ENCODE results near the gene CST5. TPM values are rescaled to one million over a fixed set of nuclear protein-coding genes. Genes with fewer than 3 reads are reported as not detected.
"Not testable (repeated sequence)": the region's sequence is repeated elsewhere in the genome, so short reads cannot be mapped to it uniquely, and the experiment has no call there.

CST5 gene
- polyA plus RNA-seq, 4 donors, result 0.27 to 0.52 (median 0.32) TPM; not detected in 1

DNA sequence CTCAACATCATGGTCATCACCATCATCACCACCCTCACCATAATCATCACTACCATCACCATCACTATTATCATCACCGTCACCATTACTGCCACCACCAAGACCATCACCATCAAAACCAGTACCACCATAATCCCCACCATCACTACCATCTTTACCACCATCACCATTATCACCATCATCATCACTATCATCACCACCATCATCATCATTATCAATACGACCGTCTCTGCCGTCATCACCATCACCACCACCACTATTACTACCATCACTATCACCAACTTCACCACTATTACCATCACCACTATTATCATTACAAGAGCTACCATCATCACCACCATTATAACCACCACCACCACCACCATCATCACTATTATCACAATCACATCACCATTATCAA lies 11.3 kb upstream of the CST5 start:
- DNase-seq (ENCODE audit: low read depth in 4 of 4, low spot score in 3 of 4), result not testable (repeated sequence)

DNA sequence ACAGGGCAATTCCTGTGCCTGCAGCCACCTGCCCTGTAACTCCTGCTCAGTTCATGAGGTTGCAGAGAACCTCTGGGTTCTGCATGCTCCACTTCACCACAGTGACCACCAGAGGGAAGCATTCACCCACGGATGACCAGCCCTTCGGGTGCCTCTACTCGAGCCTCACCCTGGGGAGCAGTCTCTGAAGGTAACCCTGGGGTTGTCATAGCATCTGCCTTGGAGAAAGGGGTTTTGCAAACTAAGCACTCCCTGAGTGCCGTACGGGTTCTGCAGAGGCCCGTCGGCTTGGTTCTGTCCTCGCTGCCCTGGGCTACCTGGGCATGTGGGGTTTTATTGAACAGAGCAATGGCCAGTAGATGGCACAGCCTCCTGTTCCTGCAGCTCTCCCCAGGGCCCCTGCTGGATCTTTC lies 10.2 kb upstream of the CST5 start:
- peak in 2 of 4 donors; percentile 22 to 40 for DNase-seq (ENCODE audit: low read depth in 4 of 4, low spot score in 3 of 4)

DNA sequence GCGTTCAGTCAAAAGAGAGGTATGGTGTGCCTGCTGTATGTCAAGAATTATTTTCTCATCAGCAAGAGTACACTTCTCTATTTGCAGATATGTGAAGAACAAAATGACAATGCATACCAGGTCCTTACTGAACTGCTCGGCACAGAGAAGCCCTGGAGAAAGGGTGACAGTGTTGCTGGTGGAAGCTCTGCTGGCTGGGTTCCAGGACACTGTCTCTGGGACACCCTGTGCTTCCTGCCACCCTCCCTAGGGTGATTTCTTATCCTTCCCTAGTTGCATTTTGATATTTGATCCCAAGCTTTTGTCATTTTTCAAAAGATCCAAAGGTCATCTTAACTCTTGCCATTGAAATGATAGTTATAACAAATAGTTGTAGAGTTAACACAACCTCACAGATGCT lies 8.3 kb upstream of the CST5 start:
- DNase-seq (ENCODE audit: low read depth in 4 of 4, low spot score in 3 of 4), result no peak

DNA sequence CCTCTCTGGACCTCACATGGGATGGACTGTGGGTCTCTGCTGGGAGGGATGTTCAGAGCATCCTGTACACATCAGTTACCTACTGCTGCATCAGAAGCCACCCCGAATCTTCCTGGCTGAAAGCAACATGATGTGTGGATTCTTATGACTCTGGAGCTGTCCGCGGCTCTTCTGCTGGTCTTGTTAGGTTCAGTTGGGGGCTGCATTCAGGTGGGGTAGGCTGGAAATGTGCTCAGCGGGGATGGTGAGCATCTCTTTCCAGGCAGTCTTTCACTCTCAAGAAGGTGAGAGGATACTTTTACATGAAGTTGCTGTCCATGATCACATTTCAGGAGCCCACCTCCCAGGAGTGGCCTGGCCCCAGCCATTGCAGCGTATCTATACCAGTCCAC lies 5.2 kb upstream of the CST5 start:
- DNase-seq (ENCODE audit: low read depth in 4 of 4, low spot score in 3 of 4), result no peak

DNA sequence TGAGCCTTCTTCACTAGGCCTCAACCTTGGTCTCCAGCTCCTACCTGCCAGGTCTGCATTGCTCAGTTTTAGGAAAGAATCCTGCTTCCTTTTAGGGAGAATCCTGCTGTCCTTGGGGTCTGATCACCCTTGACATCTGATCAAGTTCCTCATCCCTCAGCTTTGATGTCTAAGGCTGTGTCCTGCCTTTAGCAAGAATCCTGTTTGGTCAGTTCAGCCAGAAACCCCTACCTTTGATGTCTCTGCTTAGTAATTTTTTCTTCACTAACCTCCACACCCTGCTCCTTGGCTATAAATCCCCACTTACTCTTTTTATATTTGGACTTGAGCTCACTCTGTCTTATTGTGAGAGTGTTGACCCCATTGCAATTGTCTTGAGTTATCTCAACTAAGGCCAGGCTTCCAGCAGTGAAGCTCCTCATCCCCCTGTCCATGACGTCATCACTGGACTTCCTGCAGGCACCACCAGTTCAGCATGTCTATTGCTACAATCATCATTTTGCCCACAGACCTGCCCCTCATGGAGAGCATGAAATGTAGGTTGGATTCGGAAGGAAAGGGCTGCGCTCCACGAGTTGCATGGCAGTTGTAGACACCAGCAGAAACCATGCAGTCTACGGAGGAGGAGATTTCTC lies 4.7 kb upstream of the CST5 start:
- no peak for DNase-seq (ENCODE audit: low read depth in 4 of 4, low spot score in 3 of 4)

DNA sequence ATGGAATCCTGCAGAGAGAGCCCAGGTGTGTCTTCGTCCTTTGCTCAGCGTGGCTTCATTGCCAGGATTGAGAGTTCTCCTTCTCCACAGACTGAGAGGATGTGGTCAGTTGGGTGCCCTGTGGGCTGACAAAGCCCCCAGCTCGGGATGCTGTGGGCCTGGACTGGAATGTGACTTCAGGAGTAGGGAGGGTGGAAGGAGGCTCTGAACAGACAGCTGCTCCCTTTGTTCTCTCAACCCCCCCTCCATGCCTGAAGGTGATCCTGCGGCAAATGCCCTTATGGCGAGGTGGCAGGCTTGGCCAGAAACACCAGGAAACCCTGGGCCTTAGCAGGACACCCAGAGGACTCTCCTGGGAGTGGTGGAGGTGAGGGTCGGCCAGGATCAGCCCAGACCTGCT lies 1.8 kb upstream of the CST5 start:
- no peak for DNase-seq (ENCODE audit: low read depth in 4 of 4, low spot score in 3 of 4)

DNA sequence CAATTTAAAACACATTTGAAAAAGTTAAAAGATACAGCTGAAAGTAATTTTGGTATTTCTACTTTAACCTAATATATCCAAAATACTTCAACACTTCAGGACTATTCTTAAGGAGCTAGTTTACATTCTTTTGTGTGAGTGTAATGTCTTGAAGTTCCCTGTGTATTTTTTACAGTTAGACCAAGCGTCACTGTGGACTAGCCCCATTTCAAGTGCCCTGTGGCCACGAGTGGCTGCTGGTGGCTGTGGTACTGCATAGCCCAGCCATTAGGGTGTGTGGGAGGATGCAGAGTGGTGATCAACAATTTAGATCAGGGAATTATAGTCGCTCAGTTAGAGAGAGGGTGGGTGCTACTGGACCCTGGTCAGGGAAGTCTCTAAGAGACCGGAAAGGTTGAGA lies 869 bp upstream of the CST5 start:
- no peak for DNase-seq (ENCODE audit: low read depth in 4 of 4, low spot score in 3 of 4)

DNA sequence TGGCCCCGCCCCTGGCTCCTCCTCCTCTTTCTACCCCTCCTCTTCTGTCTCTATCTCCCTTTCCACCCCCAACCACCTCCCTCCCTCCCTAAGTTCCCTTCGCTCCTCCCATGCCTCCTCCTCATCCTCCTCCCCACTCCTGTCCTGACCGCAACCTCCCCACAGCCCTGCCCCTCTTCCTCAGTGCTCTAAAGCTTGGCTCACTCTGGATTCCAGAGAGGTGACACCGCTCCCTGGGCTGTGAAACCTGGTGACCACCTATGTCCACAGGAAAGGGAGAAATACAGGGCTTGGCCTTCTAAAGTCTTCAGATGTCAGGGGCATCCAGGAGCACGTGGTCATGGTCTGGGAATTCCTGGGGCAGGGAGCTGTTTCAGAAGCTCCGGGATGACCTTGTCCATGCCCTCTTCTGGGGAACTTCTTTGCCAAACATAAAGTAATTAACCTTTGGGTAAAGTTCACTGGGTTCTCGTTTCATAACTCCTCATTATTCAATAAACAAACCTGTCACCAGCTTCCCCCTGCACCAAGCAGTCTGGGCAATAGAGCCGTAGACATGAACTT lies 345 bp upstream of the CST5 start:
- DNase-seq (ENCODE audit: low read depth in 4 of 4, low spot score in 3 of 4), result peak in 2 of 4 donors; percentile 16 to 25

DNA sequence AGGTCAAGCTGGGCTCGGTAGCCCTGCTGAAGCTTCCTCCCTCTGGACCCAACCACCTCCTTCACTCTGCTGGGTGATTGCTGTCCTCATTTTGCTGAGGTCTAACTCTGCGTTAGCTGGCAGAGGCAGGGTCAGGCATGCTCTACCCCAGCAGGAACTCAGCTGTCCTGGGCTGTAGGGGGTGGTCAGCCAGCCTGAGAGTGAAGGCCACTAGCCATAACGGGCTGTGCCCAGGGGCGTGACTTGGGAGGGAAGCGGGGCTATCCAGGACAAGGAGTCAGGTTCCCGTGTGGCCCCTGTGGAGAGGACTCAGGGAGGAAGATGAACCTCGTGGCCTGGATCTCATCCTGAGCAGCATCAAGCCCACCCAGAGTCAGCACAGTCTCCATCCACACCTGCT lies 761 bp downstream of the CST5 start:
- no peak for DNase-seq (ENCODE audit: low read depth in 4 of 4, low spot score in 3 of 4)

DNA sequence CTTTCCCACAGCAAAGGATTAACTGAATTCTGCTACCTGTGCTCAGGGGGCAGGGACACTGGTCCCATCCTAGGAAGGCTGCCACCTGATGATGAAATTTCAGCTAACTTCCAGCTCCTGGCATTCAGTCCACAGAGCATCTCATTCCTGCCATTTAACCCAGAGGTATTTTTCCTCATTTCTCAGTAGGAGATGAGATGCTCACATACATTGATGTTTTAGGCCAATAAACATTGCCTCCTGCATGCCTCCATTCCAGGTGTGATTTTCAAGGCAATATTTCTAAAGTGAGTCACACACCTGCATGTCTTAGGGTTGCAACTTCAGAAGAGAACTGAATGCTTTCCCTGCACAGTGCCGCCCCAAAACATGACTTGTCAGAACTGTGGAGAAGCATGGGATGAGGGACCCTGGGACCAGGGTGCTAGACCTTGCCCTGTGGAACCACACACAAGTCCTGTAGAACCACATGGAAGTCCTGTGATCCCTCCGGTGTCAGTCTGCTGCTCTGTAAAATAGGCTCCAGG lies 1.5 kb downstream of the CST5 start:
- not testable (repeated sequence) for DNase-seq (ENCODE audit: low read depth in 4 of 4, low spot score in 3 of 4)

DNA sequence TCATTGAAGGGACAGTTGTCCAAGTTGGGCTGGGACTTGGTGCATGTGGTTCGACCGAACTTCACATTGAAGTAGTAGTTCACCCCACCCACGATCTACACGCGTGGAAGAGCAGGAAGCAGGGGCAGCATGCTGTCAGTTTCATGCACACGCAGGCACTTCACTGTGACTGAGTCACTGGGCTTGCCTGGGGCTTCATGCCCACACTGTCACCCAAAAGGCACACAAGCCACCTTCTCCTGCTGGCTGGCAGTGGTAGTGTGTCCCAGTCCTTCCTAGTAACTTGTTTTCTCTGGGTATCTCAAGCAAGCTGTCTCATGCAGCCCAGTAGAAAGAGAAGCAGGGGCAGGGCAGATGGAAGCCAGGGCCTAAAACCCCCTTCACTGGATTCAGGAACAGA lies 2.0 kb downstream of the CST5 start:
- no peak for DNase-seq (ENCODE audit: low read depth in 4 of 4, low spot score in 3 of 4)

DNA sequence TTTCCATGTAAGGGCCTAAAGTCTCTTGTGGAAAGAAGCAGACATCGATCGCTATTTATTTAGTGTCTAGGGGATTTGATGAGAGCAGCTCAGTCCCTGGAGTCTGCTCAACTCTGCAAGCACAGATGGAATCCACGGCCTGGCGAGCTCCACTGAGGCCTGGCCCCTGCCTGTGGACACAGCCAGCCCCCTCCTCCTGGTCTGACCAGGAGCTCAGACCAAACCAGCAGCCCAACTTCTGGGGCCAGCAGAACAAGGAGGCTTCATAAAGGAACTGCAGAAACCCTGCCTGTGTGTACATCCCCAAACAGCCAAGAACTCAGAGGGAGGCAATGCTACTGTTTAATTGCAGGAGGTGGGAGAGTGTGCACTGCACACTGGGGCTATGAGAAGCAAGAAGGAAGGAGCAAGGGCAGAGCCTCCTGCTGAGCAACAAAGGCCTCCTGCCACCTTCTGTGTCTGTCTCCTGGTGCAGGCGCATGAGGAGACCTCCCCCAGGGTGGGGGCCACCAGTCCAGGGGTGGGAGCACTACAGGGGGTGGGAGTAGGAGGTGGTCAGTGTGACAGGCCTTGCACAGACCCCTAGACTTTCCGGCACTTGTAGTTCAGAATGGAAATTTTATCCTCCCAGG lies 3.8 kb downstream of the CST5 start:
- no peak for DNase-seq (ENCODE audit: low read depth in 4 of 4, low spot score in 3 of 4)

DNA sequence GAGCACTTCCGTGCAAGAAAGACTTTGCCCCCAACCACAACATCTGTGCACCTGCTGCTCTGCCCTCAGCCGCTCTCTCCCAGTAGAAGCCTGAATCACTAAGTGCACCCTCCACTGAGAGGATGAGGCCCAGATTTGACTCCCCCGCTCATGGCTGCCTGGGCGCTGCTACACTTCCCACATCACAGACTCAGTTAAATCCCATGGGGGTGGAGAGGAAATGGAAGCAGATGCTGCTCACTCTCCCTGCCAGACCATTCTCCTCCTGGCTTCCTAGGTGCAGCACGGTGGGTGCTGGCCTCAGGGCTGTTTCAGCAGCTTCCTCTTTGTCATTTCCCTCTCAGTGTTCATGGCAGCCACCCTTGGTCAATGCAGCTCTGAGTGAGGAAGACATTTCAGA lies 4.8 kb downstream of the CST5 start:
- no peak for DNase-seq (ENCODE audit: low read depth in 4 of 4, low spot score in 3 of 4)

DNA sequence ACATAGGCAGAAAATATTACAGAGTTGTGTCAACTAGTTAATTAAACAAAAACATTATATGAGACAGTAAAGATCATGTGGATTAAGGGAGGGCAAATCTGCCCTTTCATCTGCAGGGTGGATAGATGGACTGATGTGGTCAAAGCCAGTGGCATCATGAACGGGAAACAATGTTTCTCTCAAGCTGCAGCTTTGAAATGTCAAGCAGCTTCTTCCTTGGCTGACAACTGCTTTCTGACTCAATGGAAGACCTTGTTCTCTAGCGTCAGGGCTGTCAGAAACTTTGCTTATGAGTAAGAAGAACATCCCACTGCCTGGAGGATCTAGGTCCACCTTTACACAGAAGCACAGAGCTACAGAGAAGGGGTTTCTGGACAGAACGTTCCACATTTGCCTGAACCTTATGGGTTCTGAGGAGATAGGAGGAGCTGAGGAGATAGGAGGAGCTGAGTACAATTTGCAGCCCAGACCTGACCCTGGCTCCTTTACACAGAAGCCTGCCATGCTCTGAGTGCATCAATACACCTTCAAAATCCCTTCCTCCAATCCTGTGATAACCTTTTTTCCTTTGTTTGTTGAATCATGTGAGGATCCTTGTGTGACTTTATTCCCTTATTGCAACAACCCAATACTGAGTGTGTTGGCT lies 6.1 kb downstream of the CST5 start:
- no peak for DNase-seq (ENCODE audit: low read depth in 4 of 4, low spot score in 3 of 4)

DNA sequence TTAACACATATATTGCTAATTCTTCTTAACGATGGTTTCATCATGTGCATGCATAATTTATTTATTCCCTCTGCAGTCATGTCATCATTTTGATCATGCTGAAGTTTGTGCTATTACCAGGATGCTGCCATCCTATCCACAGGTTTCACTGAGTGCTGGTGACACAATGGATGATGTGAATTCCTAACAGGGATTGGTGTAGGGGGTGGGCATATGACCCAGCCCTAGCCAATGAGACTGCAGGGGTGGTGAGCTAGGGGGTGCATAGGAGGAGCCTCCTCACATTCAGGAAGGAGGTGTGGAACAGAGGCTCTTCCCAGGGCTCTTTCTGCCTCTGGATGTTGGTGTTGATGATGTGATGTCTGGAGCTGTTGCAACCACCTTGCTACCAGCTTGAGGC lies 7.5 kb downstream of the CST5 start:
- no peak for DNase-seq (ENCODE audit: low read depth in 4 of 4, low spot score in 3 of 4)

DNA sequence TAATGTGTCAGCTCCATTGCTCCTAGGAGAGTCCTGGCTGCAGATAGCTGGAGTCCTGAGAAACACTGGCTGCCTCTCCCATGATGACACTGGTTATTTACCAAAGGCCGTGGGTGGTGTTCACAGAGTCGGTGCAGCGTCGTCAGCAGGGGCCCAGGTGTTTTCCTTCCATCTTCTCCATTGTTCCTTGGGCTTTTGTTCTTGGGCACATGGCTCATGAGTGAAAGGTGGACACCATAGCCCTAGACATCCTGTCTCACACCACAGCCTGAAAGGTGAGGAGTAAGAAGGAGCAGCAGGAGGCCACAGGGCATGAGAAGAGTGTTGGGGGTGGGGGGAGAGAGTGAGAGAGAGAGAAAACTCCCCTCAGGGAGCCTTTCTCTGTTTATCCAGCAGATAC lies 9.1 kb downstream of the CST5 start:
- DNase-seq (ENCODE audit: low read depth in 4 of 4, low spot score in 3 of 4), result no peak

DNA sequence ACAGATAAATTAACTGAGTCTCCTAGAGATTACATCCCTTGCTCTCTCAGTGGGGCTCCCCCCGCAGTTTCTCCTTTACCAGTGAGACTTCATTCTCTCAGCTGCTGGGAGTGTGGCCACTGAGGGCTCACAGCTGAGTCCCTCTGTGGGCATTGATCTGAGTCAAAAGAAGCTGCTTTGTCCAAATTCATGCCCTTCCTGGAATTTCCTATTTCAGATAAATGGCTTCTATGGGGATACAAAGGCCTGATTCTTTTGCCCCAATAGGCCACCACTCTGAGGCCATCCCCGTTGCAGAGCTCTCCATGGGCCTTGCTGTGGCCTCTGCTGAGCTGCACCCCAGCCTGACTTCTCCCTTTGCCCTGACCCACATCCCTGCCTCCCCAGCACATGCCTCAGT lies 10.0 kb downstream of the CST5 start:
- no peak for DNase-seq (ENCODE audit: low read depth in 4 of 4, low spot score in 3 of 4)

DNA sequence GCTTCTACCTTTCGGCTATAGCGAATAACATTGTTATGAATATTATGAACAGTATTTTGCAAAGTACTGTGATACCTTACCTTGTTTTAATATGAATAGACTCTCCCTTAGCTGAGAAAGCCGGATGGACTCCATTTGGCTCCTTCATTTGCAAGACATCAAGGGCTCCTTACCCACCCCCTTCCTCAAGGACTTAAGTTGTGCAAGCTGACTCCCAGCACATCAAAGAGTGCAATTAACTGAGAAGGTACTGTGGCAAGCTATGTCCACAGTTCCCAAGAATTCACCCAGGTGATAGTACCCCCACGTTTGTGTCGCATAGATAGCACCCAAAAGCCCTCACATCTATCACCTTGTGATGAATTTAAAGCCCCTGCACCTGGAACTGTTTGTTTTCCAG lies 11.2 kb downstream of the CST5 start:
- no peak for DNase-seq (ENCODE audit: low read depth in 4 of 4, low spot score in 3 of 4)

DNA sequence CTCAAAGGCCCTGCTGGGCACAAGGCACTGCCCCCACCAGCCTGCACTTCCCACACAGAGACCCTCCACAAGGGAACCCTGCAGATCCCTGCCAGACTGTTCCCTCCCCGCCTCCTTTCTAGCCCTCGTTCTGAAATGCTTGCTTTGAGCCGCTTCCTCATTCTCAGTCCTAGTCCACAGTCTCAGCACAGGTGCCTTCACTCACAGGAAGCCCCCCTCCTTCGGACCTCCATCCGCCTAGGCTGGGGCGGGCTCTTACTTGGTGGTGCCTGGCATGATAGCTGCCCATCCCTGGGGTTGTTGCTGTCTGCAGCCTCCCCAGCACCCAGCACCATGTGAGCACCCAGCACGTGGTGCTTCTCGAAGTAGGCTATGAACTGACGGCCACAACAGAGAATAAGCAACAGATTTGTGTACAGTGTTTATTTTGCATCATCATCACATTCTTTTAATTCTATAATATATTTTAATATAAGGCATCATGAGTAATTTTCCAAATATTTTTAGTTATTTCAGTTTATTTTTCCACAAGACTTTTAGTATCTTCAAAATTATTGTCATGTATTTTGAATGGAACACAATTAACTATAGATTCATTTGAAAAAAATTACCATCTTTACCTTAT lies 12.3 kb downstream of the CST5 start:
- DNase-seq (ENCODE audit: low read depth in 4 of 4, low spot score in 3 of 4), result no peak

DNA sequence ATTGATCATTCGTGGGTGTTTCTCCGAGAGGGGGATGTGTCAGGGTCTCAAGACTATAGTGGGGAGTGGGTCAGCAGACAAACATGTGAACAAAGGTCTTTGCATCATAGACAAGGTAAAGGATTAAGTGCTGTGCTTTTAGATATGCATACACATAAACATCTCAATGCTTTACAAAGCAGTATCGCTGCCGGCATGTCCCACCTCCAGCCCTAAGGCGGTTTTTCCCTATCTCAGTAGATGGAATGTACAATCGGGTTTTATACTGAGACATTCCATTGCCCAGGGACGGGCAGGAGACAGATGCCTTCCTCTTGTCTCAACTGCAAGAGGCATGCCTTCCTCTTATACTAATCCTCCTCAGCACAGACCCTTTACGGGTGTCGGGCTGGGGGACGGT lies 18.8 kb downstream of the CST5 start:
- not testable (repeated sequence) for DNase-seq (ENCODE audit: low read depth in 4 of 4, low spot score in 3 of 4)

DNA sequence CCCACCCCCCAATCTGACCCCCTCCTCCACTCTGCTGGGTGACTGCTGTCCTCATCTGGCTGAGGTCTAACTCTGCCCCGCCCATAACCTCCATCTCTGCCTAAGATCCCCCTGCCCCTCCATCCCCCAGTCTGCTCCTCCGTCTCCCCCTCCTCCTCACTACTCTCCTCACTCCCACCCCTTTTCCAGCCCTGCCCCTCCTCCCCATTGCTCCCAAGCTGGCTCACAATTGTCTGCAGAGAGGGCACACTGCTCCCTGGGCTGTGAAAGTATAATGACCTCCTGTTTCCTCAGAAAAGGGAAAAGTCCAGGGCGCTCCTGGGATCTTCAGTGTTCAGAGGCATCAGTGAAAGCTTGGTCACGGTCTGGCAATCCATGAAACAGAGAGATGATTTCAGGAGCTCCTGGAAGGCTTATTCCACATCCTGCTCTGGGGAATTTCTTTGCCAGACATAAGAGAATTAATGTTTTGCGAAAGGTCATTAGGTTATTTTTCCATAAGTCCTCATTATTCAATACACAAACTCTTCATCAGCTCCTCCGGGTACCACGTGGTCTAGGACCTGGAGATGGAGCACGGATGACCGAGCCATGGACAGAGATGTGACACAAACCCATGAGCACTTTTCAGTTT lies 21.5 kb downstream of the CST5 start:
- peak in 2 of 4 donors; percentile 19 to 34 for DNase-seq (ENCODE audit: low read depth in 4 of 4, low spot score in 3 of 4)
